CD4-positive, alpha-beta T cell treated with Interleukin-17A for 1 hour (primary cell): ENCODE results near the gene AFF3.

ENCODE experiments used
- DNase-seq: peaks from one replicate; pipeline ENCODE4 v3.0.0-alpha.2; 2020

AFF3 gene

GRCh38 chr2:100040906-100041305 lies 101.5 kb downstream of the AFF3 start:
- DNase-seq = no peak

- no peak for DNase-seq
Measured at GRCh38 chr2:100039291-100039980, 103.0 kb downstream of the AFF3 start.

GRCh38 chr2:100038011-100038410 lies 104.4 kb downstream of the AFF3 start:
- DNase-seq = no peak

GRCh38 chr2:100036793-100037192 lies 105.6 kb downstream of the AFF3 start:
- no peak for DNase-seq

GRCh38 chr2:100036026-100036425 lies 106.4 kb downstream of the AFF3 start:
- DNase-seq = no peak

- no peak for DNase-seq
Measured at GRCh38 chr2:100034431-100034830, 108.0 kb downstream of the AFF3 start.

GRCh38 chr2:100033976-100034375 lies 108.4 kb downstream of the AFF3 start:
- DNase-seq = no peak

GRCh38 chr2:100031604-100032003 lies 110.8 kb downstream of the AFF3 start:
- DNase-seq = no peak

- no peak for DNase-seq
Measured at GRCh38 chr2:100029460-100029859, 112.9 kb downstream of the AFF3 start.

- DNase-seq = no peak
Measured at GRCh38 chr2:100021791-100022340, 120.5 kb downstream of the AFF3 start.

- no peak for DNase-seq
Measured at GRCh38 chr2:100019499-100019898, 122.9 kb downstream of the AFF3 start.

GRCh38 chr2:100018341-100019193 lies 123.8 kb downstream of the AFF3 start:
- no peak for DNase-seq

GRCh38 chr2:100017633-100018032 lies 124.8 kb downstream of the AFF3 start:
- no peak for DNase-seq

- DNase-seq = no peak
Measured at GRCh38 chr2:100016756-100017155, 125.6 kb downstream of the AFF3 start.

GRCh38 chr2:100015849-100016248 lies 126.5 kb downstream of the AFF3 start:
- no peak for DNase-seq

- DNase-seq = no peak
Measured at GRCh38 chr2:100013892-100014677, 128.3 kb downstream of the AFF3 start.

- no peak for DNase-seq
Measured at GRCh38 chr2:100012561-100012960, 129.8 kb downstream of the AFF3 start.

- no peak for DNase-seq
Measured at GRCh38 chr2:100011272-100011731, 131.1 kb downstream of the AFF3 start.

GRCh38 chr2:100010606-100011005 lies 131.8 kb downstream of the AFF3 start:
- DNase-seq = no peak

- no peak for DNase-seq
Measured at GRCh38 chr2:100009743-100010142, 132.6 kb downstream of the AFF3 start.

- DNase-seq = no peak
Measured at GRCh38 chr2:100008956-100009355, 133.4 kb downstream of the AFF3 start.

GRCh38 chr2:100006516-100006915 lies 135.9 kb downstream of the AFF3 start:
- DNase-seq = no peak

- no peak for DNase-seq
Measured at GRCh38 chr2:100004959-100005387, 137.4 kb downstream of the AFF3 start.
